Brain pericyte (primary cell): Measurements from ENCODE around the gene MATCAP1.

Experiments
- DNase-seq: peaks from one replicate; pipeline ENCODE4 v3.0.0-alpha.2; 2012; ENCODE audit warnings: low read depth, low spot score

MATCAP1 gene

GRCh38 chr16:67157892-67158635 lies 25.7 kb downstream of the MATCAP1 start:
- DNase-seq = no peak

GRCh38 chr16:67157106-67157748 lies 26.5 kb downstream of the MATCAP1 start:
- no peak for DNase-seq

GRCh38 chr16:67156143-67156844 lies 27.5 kb downstream of the MATCAP1 start:
- no peak for DNase-seq

GRCh38 chr16:67155295-67156142 lies 28.2 kb downstream of the MATCAP1 start:
- DNase-seq = no peak

- no peak for DNase-seq
These were observed 29.0 kb downstream of the MATCAP1 start for GRCh38 chr16:67154578-67155294.

GRCh38 chr16:67151431-67152097 lies 32.2 kb downstream of the MATCAP1 start:
- DNase-seq = no peak

- DNase-seq = no peak
These were observed 32.8 kb downstream of the MATCAP1 start, which contains the start of gene B3GNT9 for GRCh38 chr16:67150833-67151396. TSS of gene B3GNT9 (minus strand) at chr16:67150998. CDS start at chr16:67150485, 513 bp downstream.

- no peak for DNase-seq
These were observed 33.5 kb downstream of the MATCAP1 start for GRCh38 chr16:67150047-67150832.

- DNase-seq = no peak
These were observed 34.3 kb downstream of the MATCAP1 start for GRCh38 chr16:67149276-67150046.

GRCh38 chr16:67148656-67149275 lies 35.0 kb downstream of the MATCAP1 start:
- no peak for DNase-seq

- no peak for DNase-seq
These were observed 35.5 kb downstream of the MATCAP1 start for GRCh38 chr16:67148221-67148620.

- no peak for DNase-seq
These were observed 36.2 kb downstream of the MATCAP1 start for GRCh38 chr16:67147437-67148140.

- DNase-seq = no peak
These were observed 37.0 kb downstream of the MATCAP1 start for GRCh38 chr16:67146523-67147357.

GRCh38 chr16:67145746-67146145 lies 38.0 kb downstream of the MATCAP1 start:
- DNase-seq = no peak

GRCh38 chr16:67144943-67145342 lies 38.8 kb downstream of the MATCAP1 start:
- DNase-seq = no peak

GRCh38 chr16:67142342-67142741 lies 41.4 kb downstream of the MATCAP1 start:
- DNase-seq = no peak
